Posterior vena cava (tissue), 2 donors: ENCODE results near the gene ZBP1. TPM values are rescaled to one million over a fixed set of nuclear protein-coding genes. Genes with fewer than 3 reads are reported as not detected.

Experiments used
- DNase-seq: peaks from one replicate; pipeline ENCODE4 v3.0.0-alpha.2; 2020; ENCODE audit warnings: low spot score
- intact Hi-C, 2 donors: fragments of 100-400 bp; cut with DNase I; formaldehyde crosslinking; loops; one replicate each; pipeline versions ENCODE4 v1.14.1 to v1.14.2; 2022 to 2023
- total RNA-seq, 2 donors: library from RNA; stranded (reverse); fragmentation: NEBNext Ultra II Directional; extraction: Animal tissue kit (Norgen Biotek cat#: 25700); gene quantifications; one replicate each; pipeline ENCODE4 v1.2.1, GENCODE V29; 2021
- donor health status: DM: yes; HTN: yes; CAD: no.
- donor health status: DM: yes; HTN: yes; CAD: no.

Gene ZBP1
- total RNA-seq, 2 donors from 2014 or later: 0.24 to 0.37 TPM

DNA sequence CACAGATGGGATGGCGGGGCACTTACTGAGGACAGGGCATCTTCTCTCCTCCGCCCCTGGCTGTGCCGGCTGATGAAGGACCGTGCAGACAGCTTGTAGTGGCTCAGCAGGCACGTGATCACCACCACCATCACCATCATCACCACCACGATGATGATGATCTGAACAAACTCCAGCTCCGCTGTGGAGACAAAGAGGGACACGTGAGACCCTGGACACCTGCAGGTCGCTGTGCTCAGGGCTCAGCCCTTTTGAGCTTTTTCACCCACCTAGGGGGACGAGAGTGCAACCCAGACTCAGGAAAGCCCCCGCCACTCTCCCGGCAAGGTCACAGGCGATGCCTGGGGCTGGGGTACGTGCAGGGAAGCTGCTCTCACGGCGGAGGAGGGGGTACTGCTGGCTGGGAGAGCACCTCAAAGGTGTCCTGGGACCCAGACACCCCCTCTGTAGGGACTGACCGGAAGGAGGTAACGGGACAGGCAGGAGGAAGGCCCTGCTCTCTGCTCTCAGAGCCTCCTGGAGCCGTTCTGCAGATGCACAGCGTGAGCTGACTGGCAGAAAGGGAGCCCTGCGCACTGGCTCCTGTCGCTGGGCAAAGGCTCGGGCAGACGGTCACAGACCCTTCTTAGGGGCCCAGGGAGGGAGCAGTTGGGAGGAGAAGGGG, 39.4 kb upstream of the ZBP1 start:
- DNase-seq: peak; percentile 71
- intact Hi-C loops: no loop called here

DNA sequence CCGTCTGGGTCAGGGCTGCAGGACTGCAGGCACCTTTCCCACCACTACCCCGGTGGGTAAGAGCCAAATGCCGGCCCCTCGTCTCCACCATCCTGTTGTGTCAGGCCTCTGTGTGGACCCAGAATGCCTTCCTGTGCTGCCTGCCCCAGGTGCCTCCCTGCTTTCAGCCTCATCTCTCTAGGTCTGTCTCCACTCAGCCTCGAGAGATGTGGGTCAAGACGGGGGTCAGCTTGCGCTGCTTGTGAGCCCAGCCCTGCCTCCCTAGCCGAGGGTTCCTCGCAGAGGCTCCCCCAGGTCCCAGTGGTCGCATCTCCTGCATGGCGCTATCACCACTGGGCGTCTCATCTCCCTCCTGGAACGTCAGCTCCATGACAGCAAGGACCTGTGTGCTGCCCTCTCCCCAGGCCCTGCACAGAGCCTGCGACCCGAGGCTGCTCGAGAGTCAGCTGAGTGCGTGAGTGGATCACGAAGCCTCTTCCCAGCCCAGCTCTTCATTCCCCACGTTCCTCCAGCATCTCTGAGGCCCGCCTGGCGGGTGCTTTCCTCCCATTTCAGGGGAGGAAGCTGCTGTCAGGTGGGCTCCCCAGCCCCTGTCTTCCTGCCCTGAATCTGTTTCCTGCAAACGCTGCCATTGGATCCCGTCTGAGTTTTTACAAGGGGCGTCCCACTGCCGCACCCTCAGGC, 38.7 kb upstream of the ZBP1 start:
- peak; percentile 77 for DNase-seq
- intact Hi-C loops: no loop called here

DNA sequence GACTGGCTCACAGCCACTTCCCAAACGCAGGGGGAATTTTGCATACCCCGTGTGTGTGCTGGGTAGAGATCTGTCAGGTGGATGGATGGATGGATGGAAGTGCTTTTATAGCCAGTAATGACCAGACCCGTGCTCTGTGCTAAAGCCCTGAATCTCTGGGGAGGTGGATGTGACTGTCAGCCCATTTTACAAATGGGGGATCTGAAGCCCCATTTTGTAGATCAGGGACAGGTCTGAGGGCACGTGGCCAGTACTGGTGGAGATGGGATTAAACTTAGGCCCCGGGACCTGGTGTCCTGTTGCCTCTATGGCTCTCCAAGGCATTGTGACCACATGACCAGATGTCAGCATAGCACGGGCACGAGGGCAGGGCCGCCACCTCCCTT, 38.2 kb upstream of the ZBP1 start:
- intact Hi-C loops: no loop called here
- no peak for DNase-seq

DNA sequence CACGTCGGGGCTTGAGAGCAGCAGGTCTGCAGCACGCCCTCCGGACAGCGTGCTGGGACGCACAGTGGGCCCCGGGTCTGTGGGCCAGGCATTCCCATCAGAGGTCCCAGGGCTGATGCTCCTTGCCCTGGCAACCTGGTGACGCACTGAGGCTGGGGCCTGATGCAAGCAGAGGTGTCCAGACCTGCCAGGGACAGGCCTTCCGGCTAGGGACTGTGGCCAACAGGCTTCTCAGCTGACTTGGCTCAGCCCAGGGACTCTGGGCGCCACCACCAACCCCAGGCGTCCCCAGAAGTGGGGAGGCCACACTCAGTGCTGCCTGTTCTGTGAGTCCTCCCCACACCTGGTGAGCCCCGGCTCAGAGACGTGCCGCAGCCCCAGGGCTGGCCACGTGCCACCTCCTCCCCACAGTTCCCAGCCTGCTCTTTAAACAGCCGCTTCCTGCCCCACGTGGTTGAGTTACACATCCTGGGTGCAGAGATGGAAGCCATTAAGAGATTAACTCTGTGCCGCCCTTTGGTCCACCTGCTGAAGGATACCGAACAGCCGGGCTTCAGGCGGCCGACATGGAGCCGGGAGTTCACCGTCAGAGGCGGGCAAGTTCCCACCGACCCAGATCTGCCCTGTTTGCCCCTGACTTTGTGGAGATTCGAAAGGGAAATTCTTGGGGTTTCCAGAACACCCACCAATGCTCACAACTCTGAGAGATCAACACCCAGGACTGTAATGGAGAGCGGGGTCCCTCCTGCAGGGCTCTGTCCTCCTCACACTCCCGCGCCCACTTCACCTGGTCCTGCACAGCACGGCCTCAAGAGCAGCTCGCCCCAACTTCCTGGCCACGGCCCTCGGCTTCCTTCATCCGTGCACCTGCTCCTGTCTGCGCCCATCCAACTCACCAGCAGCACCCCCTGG, 37.6 kb upstream of the ZBP1 start:
- DNase-seq: peak; percentile 79
- intact Hi-C loops: no loop called here

DNA sequence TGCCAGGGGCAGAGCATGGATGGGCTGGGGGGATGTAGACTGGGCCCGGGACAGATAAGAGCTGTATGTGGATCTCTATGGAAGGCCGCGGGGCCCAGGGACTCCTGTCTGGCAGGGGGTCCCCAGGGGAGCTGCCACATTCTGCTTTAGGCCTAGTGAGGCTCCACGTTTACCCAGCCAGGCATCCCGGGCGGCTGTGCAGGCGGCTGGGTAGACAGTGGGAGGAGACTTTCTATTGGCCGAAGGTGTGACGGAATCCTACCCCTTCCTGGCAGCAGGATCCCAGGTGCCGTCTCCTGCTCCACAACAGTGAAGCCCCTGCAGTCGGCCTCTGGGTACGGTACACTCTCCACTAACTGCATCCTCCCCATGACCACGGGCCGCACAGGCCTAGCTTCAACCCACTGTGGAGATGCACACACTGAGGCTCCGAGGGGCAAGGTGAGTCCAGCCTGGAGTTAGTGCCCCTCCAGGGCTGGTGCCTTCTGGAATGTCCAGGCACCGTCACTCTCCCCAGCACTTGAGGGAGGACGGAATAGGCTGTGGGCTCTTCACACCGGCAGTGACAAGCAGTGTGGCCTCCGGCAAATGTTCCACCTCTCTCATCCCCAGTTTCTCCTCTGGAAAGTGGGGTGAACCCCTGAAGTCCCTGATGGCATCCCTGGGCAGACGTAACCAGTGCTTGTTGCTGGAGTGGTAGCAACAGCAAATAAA, 36.8 kb upstream of the ZBP1 start:
- DNase-seq: peak; percentile 74
- intact Hi-C loops: no loop called here

DNA sequence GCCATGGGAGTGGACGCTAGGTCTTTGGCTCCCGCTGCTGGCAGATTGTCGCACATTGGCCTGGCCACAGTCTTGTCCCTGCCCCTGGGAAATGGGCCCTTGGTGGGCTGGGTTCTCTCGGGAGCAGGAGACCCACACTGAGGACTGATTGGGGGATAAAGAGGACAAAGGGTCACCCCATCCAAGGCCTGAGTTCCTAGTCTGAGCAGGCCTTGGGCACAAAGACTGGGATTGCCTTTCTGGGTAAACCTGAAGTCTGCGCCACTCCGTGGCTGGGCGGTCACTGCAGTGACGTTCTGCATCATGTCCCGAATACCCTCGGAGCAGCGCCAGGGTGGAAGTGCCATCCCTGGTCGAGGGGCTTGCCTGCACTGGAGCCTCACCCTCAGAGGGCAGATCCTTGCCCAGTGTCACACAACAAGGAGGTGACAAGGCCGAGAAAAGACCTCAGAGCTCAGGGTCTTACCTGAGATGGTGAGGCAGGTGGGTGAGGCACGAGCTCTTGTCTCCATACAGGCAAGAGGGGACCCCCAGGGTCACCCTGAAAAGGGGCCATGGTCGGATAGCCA, 36.1 kb upstream of the ZBP1 start:
- intact Hi-C loops: no loop called here
- peak; percentile 58 for DNase-seq

DNA sequence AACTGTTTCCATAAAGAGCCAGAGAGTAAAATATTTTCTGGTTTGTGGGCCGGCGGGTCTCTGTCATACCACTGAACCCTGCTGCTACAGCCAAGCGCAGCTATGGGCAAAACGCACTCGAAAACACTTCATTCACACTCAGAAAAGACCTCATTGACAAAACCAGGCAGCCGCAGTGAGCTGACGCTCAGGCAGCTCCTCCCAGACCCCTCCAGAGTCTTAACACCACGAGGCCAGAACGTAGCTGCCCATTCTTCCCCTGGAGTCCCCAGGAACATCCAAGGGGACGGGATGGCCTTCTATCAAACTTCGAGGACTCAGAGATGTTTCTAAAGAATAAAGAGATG, 35.6 kb upstream of the ZBP1 start:
- intact Hi-C loops: no loop called here
- no peak for DNase-seq

DNA sequence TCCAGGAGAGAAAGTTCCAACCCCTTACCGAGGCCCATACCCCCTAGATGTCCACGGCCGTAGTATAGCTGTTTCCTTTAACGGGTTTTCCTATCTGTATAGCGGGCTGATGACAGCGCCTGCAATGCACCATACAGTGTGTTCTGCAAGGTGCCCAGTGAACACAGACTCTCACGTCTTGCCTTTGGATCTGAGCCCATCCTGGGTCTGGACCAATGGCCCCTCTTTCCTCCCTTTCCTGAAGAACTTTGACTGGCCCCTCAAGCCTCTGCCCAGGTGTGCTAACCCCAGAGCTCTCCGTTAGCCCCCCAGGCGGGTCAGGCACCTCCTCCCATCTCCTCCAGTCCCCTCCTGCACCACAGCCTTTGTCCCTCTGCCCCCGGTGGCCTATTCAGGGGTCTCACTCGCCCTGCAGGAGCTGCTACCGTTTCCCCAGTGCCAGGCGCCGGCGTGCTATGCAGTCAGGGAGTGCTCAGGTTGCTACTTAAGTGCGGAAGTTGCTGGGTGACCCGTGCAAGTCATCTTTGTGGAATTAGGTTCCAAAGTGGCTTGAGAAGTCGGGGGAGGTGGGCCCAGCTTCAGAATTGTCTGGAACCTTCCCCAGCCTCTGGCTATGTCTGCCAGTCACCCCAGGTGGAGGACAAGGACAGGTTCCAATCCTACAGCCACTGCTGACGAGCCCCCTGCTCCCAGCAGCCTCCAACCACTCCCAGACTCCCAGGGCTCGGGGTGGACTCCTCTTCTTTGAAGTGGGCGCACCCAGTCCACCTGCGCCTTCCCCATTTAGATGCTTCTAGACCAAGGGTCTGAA, 35.0 kb upstream of the ZBP1 start:
- intact Hi-C loops: loop anchor here (1.0 to 5.0 kb wide), 4 partner anchors 432 to 527 kb away; no protein-coding TSS in a partner anchor
- DNase-seq: no peak

DNA sequence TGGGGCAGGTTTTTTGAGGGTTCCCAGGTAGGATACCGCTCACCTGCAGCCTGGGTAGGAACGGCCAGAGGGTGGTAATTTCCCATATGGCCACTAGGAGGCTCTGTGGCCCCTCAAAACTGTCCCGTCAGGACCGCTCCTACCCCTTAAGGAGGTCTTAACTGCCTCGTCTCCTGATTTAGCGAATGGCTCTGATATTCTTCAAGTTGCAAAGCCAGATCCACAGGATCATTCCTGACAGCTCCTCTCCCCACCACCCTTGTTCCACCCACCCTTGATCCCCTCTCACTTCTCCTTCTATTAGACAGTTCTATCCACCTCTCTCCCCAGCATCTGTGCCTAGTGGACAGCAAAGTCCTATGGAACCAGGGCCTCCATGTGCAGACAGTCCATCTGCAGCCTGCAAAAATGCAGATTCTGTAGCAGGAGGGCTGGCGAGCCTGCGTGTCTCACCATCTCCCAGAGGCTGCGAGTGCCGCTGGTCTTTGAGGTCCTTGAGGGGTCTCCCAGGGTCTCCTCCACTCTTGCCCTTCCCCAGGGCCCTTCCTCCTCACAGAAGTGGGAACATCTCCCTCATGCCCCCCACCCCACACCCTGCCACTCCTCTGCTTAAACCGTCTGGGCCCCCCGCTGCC, 34.3 kb upstream of the ZBP1 start:
- DNase-seq: peak; percentile 70
- intact Hi-C loops: loop anchor here (1.0 to 5.0 kb wide), 4 partner anchors 433 to 528 kb away; no protein-coding TSS in a partner anchor

DNA sequence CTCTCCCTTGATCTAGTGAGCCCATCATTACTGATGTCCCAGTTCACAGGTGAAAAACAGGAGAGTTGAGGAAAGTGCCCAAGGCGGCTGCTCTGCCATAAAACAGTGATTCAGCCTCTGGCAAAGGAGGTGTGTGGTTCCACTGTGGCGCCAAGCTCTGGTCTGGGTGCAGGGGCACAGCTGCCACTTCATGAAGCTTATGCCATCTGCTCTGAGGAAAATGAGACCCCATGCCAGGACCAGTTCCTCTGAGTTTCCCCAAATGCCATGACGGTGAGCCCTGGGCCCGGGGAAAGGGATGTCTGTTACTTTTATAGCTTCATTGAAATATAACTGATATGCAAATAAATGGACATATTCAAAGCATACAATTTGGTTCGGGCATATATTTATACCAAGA, 33.7 kb upstream of the ZBP1 start:
- intact Hi-C loops: loop anchor here (1.0 to 5.0 kb wide), 4 partner anchors 433 to 528 kb away; no protein-coding TSS in a partner anchor
- DNase-seq: no peak

DNA sequence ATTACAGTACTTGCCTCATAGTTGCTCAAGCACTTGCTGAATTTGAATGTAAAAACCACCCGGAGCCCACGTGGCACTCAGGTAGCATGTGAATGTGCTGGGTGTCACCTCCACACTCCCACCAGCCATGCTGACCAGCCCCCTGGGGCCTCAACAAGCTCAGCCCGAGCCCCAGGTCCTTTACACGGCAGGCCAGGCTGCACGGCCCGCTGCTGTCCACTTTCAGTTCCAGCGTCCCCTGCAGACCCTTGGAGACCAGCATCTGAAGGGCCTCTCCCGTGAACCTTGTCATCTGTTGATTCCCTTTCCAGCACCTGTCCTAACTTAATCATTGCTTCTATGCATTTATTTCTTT, 33.3 kb upstream of the ZBP1 start:
- DNase-seq: peak; percentile 72
- intact Hi-C loops: loop anchor here (5.0 kb wide), 3 partner anchors 434 to 529 kb away; no protein-coding TSS in a partner anchor

DNA sequence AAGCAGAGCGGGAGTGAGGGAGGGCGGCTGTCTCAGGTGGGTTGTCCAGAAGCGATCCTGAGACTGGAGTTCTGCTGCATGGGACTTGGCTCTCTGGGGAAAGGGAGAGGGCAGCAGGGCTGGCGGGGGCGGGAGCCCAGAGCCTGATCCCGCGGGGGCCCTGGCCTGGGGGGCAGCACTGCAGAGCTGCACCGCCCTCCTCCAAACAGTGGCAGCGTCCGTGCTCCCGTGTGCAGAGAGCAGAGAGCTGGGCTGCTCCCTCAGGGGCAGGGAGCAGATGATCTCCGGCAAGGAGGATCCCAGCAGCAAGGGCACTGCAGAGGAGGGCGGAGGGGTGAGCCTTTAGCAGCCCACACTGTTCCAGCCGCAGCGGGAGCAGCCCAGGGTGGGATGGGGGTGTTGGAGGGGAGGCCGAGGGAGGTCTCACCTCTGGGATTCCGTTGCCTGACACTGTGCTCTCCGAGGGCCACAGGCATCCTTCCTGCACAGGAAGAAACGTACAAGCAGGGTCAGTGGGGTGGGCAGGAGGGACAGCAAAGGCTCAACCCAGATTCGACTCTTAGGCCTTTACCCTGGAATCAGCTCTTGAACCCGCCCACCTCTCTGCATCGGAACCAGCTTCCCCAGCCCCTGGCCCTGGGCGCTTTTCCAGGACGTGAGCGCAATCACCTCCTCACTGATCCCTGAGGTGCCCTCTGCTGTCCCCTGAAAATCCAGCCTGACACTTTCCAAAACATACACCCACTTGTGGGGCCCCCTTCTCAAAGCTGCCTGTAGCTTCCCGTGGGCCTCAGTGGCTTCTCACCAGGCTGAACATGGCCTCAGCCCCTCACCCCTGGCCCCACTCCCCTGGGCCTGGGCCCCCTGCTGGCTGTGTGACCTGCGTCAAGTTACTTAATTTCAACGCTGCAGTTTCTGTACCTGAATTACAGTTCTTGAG, 32.6 kb upstream of the ZBP1 start:
- DNase-seq: no peak
- intact Hi-C loops: loop anchor here (5.0 kb wide), 3 partner anchors 434 to 529 kb away; no protein-coding TSS in a partner anchor

DNA sequence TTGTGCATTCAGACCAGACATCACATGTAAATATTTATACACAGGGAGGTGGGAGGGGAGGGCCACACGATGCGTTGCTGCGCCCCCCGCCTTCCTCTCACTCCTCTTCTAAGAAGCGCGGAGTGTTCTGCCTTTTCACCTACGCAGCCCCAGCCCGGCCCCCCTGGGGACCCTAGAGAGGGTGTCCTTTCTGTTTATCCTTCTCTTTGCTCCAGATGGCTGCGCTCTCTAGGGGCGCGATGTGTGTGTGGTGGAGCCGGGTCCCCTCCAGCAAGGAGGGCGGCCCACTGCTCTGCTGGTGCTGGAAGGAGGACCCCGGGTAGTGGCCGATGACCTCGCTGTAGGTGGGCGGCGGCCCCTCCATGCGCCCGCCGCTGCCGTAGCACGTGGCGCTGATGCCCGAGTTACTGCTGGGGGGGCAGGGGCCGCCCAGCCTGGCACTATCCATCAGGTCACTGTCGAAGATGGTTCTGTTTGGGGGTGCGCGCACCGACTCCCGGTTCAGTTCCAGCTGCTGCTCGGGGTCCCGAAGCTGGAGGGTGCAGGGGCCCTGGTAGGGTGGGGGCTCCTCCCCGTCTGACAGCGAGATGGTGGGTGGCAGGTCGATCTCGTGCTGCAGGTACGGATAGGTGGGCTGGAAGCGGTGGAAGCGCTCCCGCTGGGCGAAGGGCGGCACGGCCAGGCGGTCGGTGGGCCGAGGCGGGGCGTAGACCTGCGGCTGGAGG, 31.8 kb upstream of the ZBP1 start:
- intact Hi-C loops: loop anchor here (5.0 kb wide), 3 partner anchors 435 to 530 kb away; no protein-coding TSS in a partner anchor
- peak; percentile 68 for DNase-seq

DNA sequence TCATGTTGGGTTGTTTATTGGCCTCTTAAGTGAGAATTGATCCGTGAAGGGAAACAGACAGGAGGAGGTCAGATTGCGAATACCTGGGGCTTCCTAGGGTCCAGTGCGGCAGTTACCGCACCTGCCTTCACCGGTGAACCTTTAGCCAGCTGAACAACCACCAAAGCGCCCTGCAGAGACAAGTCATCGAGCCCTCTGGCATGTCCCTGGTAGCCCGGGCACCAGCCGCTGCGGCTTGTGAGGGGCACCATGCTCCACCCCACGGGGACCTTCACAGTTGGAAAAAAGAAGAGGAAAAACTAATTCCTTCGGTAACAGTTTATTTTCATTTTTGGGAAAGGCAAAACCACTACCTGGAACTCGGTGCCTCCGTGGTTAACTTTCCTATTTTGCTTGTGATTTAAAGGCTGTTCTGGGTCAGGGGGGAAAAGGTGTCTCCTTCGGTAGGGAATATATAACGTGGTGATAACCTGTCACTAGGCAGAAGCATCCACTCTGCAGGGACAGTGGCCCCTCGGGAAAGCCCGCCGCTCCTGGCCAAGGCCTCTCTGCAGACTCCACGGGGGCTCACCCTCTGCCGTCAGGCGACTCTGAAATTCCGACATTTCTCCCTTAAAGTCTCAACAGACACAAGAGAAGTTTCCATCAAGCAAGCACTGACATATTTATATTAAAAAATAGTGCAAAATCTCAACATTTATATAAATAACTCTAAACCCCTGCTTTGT, 30.7 kb upstream of the ZBP1 start:
- intact Hi-C loops: loop anchor here (5.0 kb wide), 3 partner anchors 436 to 531 kb away; no protein-coding TSS in a partner anchor
- peak; percentile 64 for DNase-seq

DNA sequence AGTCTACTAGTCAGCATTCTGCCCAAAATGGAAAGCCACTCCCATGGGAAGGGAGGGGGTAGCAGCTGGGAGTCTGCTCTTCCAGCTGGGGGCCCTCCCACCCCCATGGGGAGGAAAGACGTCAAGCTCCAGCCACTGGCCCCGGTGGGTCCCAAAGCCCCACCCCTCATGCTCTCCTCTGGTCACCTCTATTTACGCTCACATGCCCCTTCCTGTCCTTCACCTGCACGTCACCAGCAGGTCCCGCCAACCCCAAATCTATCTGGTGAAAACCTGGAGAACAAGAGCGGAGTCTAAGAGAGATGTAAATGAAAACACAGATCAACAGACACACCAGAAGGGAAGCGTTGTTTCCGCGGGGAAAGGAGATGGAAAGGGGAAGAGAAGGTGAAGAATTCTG, 30.0 kb upstream of the ZBP1 start:
- intact Hi-C loops: loop anchor here (5.0 kb wide), 3 partner anchors 437 to 532 kb away; no protein-coding TSS in a partner anchor
- peak; percentile 71 for DNase-seq
